Measurements from ENCODE around the gene ARAF. TPM values are rescaled to one million over a fixed set of nuclear protein-coding genes. Genes with fewer than 3 reads are reported as not detected.
A peak's percentile ranks its signal among the peaks of the same experiment; 100 is the strongest.
"Not testable (repeated sequence)": the region's sequence is repeated elsewhere in the genome, so short reads cannot be mapped to it uniquely, and the experiment has no call there.

The ARAF gene
- 10 to 100 TPM; 27.5 to 46.8 (median 38.5) TPM for total RNA-seq

DNA sequence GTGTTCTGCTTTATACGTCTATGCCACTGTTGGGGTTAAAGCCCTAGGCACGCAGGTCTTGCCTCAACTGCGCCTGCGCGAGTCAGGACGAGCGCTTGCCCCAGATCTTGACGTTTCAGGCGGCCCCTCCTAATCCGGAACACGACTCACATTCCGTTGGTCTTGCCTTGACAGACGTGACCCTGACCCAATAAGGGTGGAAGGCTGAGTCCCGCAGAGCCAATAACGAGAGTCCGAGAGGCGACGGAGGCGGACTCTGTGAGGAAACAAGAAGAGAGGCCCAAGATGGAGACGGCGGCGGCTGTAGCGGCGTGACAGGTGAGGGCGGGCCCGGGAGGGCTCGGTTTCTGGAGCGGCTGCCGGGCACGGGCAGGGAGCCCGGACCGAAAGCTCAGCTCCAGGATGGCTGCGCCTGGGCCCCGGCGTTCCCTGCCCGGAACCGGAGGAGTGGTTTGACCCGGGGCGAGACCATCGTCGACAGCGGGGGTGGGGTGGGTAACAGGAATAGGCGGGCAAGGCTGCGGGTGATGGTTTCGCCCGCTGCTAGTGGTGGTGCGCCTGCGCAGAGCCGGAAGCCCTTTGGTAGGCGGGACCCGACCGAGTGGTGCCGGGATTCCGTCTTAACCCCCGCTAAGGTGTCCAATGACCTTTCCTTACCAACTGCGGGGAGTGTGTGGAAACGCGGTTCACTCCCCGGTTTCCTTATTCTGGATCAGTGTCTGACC is at the start of gene ARAF:
TSS of gene ARAF (plus strand) at position 272 of the 725 bp plus-strand sequence. CDS start 1,763 bp downstream, outside the sequence.
- peak within 1 kb of the TSS; percentile 61 to 66 for H3K4me3 ChIP-seq
- no peaks in the 10 kb centered on the region for H3K27me3 ChIP-seq
- TF ChIP-seq EP300 (IDR thresholded peaks at IDR 0.05) (no peak), POLR2AphosphoS5 (IDR thresholded peaks at IDR 0.05) (no peak), POLR2A (IDR thresholded peaks at IDR 0.05) (peak in 1 of 2 donors; percentile 28)
- TF ChIP-seq, protein P1, sequence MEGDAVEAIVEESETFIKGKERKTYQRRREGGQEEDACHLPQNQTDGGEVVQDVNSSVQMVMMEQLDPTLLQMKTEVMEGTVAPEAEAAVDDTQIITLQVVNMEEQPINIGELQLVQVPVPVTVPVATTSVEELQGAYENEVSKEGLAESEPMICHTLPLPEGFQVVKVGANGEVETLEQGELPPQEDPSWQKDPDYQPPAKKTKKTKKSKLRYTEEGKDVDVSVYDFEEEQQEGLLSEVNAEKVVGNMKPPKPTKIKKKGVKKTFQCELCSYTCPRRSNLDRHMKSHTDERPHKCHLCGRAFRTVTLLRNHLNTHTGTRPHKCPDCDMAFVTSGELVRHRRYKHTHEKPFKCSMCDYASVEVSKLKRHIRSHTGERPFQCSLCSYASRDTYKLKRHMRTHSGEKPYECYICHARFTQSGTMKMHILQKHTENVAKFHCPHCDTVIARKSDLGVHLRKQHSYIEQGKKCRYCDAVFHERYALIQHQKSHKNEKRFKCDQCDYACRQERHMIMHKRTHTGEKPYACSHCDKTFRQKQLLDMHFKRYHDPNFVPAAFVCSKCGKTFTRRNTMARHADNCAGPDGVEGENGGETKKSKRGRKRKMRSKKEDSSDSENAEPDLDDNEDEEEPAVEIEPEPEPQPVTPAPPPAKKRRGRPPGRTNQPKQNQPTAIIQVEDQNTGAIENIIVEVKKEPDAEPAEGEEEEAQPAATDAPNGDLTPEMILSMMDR (IDR thresholded peaks at IDR 0.05): no peak
- WGBS, 2 donors (ENCODE audit: low coverage in 1 of 2): 40% methylated on average over 7 of the region's 59 CpGs; no CpG with 5 or more reads in 1 of the 2 donors
- peaks cover 0 to 32% of the 10 kb centered on the region in 2 donors for H3K36me3 ChIP-seq
- ATAC-seq: peak; percentile 95
- H3K4me1 ChIP-seq: peaks cover 0 to 38% (median 2%) of the 10 kb centered on the region in 3 donors
- no peaks in the 10 kb centered on the region for H3K9me3 ChIP-seq
- peak within 1 kb of the TSS; percentile 93 to 97 (median 95) for H3K27ac ChIP-seq

DNA sequence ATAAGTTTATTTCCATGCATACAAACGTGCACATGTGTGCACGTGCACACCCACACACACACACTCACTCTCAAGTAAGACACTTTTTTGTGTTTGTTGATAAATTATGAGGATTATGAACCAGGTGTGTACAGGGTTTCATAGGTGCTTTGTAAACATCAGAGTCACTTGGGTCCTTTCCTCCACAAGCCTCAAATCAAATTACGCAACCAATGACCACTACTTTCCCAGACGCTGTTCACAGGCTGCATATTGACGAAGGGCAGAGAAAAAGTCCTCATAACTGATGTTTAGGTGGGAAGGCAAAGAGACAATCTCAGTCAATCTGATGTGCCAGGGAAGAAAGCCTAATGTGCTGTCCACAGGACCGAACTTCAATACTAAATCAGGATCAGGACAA is 48.6 kb upstream of the ARAF start:
- H3K36me3 ChIP-seq, H3K27ac ChIP-seq, H3K4me1 ChIP-seq, H3K9me3 ChIP-seq, H3K27me3 ChIP-seq, H3K4me3 ChIP-seq, ATAC-seq: not testable (repeated sequence)
- 83 to 90% methylated on average over 2 of the region's 6 CpGs for WGBS, 2 donors (ENCODE audit: low coverage in 1 of 2)

GRCh38 chrX:47513034-47513965 is 47.7 kb upstream of the ARAF start:
- H3K4me3 ChIP-seq: peak overlapping the region; percentile 35 to 43
- not testable (repeated sequence) for H3K27me3 ChIP-seq, H3K4me1 ChIP-seq, H3K36me3 ChIP-seq, H3K27ac ChIP-seq, H3K9me3 ChIP-seq
- peak; percentile 70 for ATAC-seq
- WGBS, 2 donors (ENCODE audit: low coverage in 1 of 2): 19 to 59% methylated on average over 3 of the region's 70 CpGs

DNA sequence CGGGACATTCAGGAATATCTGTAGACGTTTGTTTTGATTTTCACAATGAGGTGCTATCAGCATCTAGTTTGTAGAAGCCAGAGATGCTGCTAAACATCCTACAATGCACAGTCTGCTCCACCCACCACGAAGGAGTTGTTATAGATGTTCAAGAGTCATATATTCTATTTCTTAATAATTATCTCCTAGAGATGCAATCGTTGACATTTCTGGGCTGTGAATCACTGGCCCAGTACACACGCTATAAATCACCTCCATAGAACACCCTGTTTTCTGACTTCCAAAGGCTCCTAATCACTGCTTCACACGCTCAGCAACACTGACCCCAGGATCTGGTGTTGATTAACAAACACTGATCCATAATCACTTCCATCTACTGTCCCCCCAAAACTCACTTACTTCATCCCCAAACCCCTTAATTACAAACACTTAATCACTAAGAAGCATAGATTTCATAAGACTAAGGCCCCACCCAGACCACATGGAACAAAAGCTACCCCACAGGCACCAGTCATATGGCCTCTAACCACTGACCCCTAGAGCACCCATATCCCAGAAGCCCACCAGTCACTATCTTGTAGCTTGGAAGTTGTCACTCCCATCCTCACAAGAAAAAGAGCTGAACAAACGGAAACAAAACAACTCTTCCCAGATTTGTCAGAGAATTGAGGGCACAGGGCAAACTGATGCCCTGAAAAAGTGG is 46.3 kb upstream of the ARAF start:
- Histone ChIP-seq H3K9me3 (no peaks in the 10 kb centered on the region), H3K27ac (no peak overlapping the region), H3K4me1 (no peaks in the 10 kb centered on the region), H3K27me3 (no peaks in the 10 kb centered on the region), H3K4me3 (no peak overlapping the region), H3K36me3 (no peaks in the 10 kb centered on the region)
- WGBS, 2 donors (ENCODE audit: low coverage in 1 of 2): 80 to 88% methylated on average over 4 to 5 of the region's 7 CpGs
- no peak for ATAC-seq
- TF ChIP-seq POLR2AphosphoS5 (IDR thresholded peaks at IDR 0.05) (no peak), EP300 (IDR thresholded peaks at IDR 0.05) (no peak), POLR2A (IDR thresholded peaks at IDR 0.05) (no peak)
- TF ChIP-seq, protein P1 (IDR thresholded peaks at IDR 0.05): no peak

- H3K4me3 ChIP-seq: no peak overlapping the region
- ATAC-seq: no peak
- H3K36me3 ChIP-seq: no peaks in the 10 kb centered on the region
- no peaks in the 10 kb centered on the region for H3K27me3 ChIP-seq
- WGBS, 2 donors (ENCODE audit: low coverage in 1 of 2): 81% methylated on average over 7 of the region's 8 CpGs; no CpG with 5 or more reads in 1 of the 2 donors
- no peaks in the 10 kb centered on the region for H3K4me1 ChIP-seq
- TF ChIP-seq POLR2A (IDR thresholded peaks at IDR 0.05) (no peak), EP300 (IDR thresholded peaks at IDR 0.05) (no peak), POLR2AphosphoS5 (IDR thresholded peaks at IDR 0.05) (no peak)
- TF ChIP-seq, protein P1 (IDR thresholded peaks at IDR 0.05): no peak
- H3K27ac ChIP-seq: no peak overlapping the region
- no peaks in the 10 kb centered on the region for H3K9me3 ChIP-seq
Observed at GRCh38 chrX:47515941-47516665, 44.9 kb upstream of the ARAF start.

Measured in gastroesophageal sphincter (tissue), 4 donors.